ENCODE results near the gene CLCNKA.
"Not testable (repeated sequence)": the region's sequence is repeated elsewhere in the genome, so short reads cannot be mapped to it uniquely, and the experiment has no call there.

CLCNKA gene

GRCh38 chr1:16018749-16019643 lies 2.8 kb upstream of the CLCNKA start:
- DNase-seq, result no peak

- DNase-seq, result no peak
Measured at GRCh38 chr1:16019644-16020277, 2.1 kb upstream of the CLCNKA start.

- DNase-seq, result no peak
Measured at GRCh38 chr1:16020325-16020724, 1.5 kb upstream of the CLCNKA start.

GRCh38 chr1:16020878-16021277 lies 958 bp upstream of the CLCNKA start:
- DNase-seq, result not testable (repeated sequence)

- no peak for DNase-seq
Measured at GRCh38 chr1:16022393-16022792, 557 bp downstream of the CLCNKA start.

GRCh38 chr1:16023050-16023653 lies 1.3 kb downstream of the CLCNKA start:
- DNase-seq, result no peak

- not testable (repeated sequence) for DNase-seq
Measured at GRCh38 chr1:16026302-16026701, 4.5 kb downstream of the CLCNKA start.

- DNase-seq, result no peak
Measured at GRCh38 chr1:16026723-16027484, 5.1 kb downstream of the CLCNKA start.

GRCh38 chr1:16028237-16029002 lies 6.6 kb downstream of the CLCNKA start:
- no peak for DNase-seq

- not testable (repeated sequence) for DNase-seq
Measured at GRCh38 chr1:16029003-16029268, 7.1 kb downstream of the CLCNKA start.

- DNase-seq, result no peak
Measured at GRCh38 chr1:16029288-16029687, 7.5 kb downstream of the CLCNKA start.

- no peak for DNase-seq
Measured at GRCh38 chr1:16031551-16031950, 9.7 kb downstream of the CLCNKA start.

- DNase-seq, result peak; percentile 20
Measured at GRCh38 chr1:16032388-16033102, 10.7 kb downstream of the CLCNKA start.

- DNase-seq, result not testable (repeated sequence)
Measured at GRCh38 chr1:16033103-16033632, 11.3 kb downstream of the CLCNKA start.

GRCh38 chr1:16036461-16036860 lies 14.6 kb downstream of the CLCNKA start:
- not testable (repeated sequence) for DNase-seq

- no peak for DNase-seq
Measured at GRCh38 chr1:16038620-16038912, 16.7 kb downstream of the CLCNKA start.

GRCh38 chr1:16039871-16040270 lies 18.0 kb downstream of the CLCNKA start:
- not testable (repeated sequence) for DNase-seq

GRCh38 chr1:16041200-16041599 lies 19.4 kb downstream of the CLCNKA start:
- no peak for DNase-seq

GRCh38 chr1:16042096-16042495 lies 20.3 kb downstream of the CLCNKA start:
- no peak for DNase-seq

GRCh38 chr1:16042654-16043053 lies 20.8 kb downstream of the CLCNKA start:
- DNase-seq, result not testable (repeated sequence)

- no peak for DNase-seq
Measured at GRCh38 chr1:16043521-16043920, 21.7 kb downstream of the CLCNKA start, which contains the start of gene CLCNKB. Gene CLCNKB (plus strand): TSS chr1:16043782. CDS start chr1:16044493, 711 bp downstream.

- DNase-seq, result no peak
Measured at GRCh38 chr1:16043950-16044349, 22.1 kb downstream of the CLCNKA start.

Measured in amniotic stem cell (primary cell).